Heart right ventricle (tissue), 16 donors: ENCODE measurements around the gene TNS2. TPM values are rescaled to one million over a fixed set of nuclear protein-coding genes. Genes with fewer than 3 reads are reported as not detected.

Experiments used
- ATAC-seq, 8 donors: fragments of 200-7000 bp; cut with Tn5 transposase; one replicate each; pipeline ENCODE4 v1.9.1; 2020; ENCODE audit warnings: mild to moderate bottlenecking in 8 of 8, moderate library complexity in 8 of 8, moderate number of reproducible peaks in 1 of 8
- DNase-seq, 2 donors: peaks; one replicate each; pipeline ENCODE4 v3.0.0-alpha.2; 2020
- H3K27ac ChIP-seq, 10 donors: fragments of 200-600 bp; sonication (generic) in 2 of 10; one replicate each; pipeline versions ENCODE4 v1.5.0 to v1.8.0; 2020 to 2022; ENCODE audit warnings: mild to moderate bottlenecking in 3 of 10
- H3K27me3 ChIP-seq, 7 donors: fragments of 200-600 bp; one replicate each; pipeline ENCODE4 v1.8.0; 2021 to 2022; ENCODE audit warnings: mild to moderate bottlenecking in 2 of 7
- H3K36me3 ChIP-seq, 9 donors: fragments of 200-600 bp; sonication (generic) in 1 of 9; one replicate each; pipeline versions ENCODE4 v1.5.0 to v1.8.0; 2020 to 2022; ENCODE audit warnings: mild to moderate bottlenecking in 2 of 9
- H3K4me1 ChIP-seq, 9 donors: fragments of 200-600 bp; sonication (generic) in 1 of 9; one replicate each; pipeline versions ENCODE4 v1.5.0 to v1.8.0; 2020 to 2022; ENCODE audit warnings: mild to moderate bottlenecking in 4 of 9
- H3K4me3 ChIP-seq, 10 donors: fragments of 200-600 bp; sonication (generic) in 2 of 10; one replicate each; pipeline versions ENCODE4 v1.5.0 to v1.8.0; 2020 to 2022; ENCODE audit warnings: mild to moderate bottlenecking in 7 of 10, moderate library complexity in 2 of 10
- H3K9me3 ChIP-seq, 11 donors: fragments of 200-600 bp in 10 of 11; sonication (generic) in 2 of 11; one replicate each; pipeline versions ENCODE4 v1.5.0 to v1.8.0; 2013 to 2022; ENCODE audit warnings: mild to moderate bottlenecking in 2 of 11, control low read depth in 1 of 11, moderate library complexity in 1 of 11
- WGBS, 2 donors: extraction: QIAGEN DNeasy Blood & Tissue Kit; methylation state at CpG; one replicate each; pipeline ENCODE4 v1.1.7; 2013; ENCODE audit warnings: inconsistent platforms in 1 of 2; 5-methylcytosine and 5-hydroxymethylcytosine counted together
- intact Hi-C, 10 donors: fragments of 100-400 bp; cut with DNase I; formaldehyde crosslinking; loops; one replicate each; pipeline versions ENCODE4 v1.11.1 to v1.14.2; 2022
- polyA plus RNA-seq, 2 donors: library from polyadenylated mRNA; stranded (reverse); fragments of 200-250 nt; gene quantifications; one replicate each; pipeline ENCODE4 v1.2.3, GENCODE V29; 2013
- total RNA-seq, 10 donors: library from RNA; stranded (reverse); fragmentation: NEBNext Ultra II Directional in 3 of 10; extraction: Animal tissue kit (Norgen Biotek cat#: 25700) in 3 of 10; gene quantifications; one replicate each; pipeline versions ENCODE4 v1.2.1 to v1.2.4, GENCODE V29; 2021 to 2023
- TF ChIP-seq, protein P1 (sequence below), 9 donors: fragments of 200-600 bp; sonication (generic) in 2 of 9; IDR thresholded peaks; one replicate each; pipeline versions ENCODE4 v1.5.0 to v1.8.0; 2021 to 2022; ENCODE audit warnings: antibody characterized with exemption in 9 of 9, mild to moderate bottlenecking in 5 of 9, moderate library complexity in 1 of 9
- donor health status: Arrhythmogenic right ventricular cardiomyopathy.
- donor health status: ischemic (EF 13 %, LVEDD 7.1; RV severe dilation, severe dysfunction).
- donor health status: healthy with polysubstance abuse.
- donor health status: DM: no; HTN: yes; CAD: no.
- donor health status: DM: no; HTN: no; CAD: no.
- donor health status: ischemic (EF 25% LVEDD 6.9; RV normal size, moderate dysfunction).
- donor health status: ischemic (EF 25% LVEDD 5.7; RV mildly dilated, moderate dysfunction).
- donor health status: healthy.
- donor health status: DM: yes; HTN: yes; CAD: no.
- donor health status: Ischemic cardiomyopathy.
- donor health status: ischemic (EF 35%, LVEDD 5.7; RV mildly dilated, moderate dysfunction).
- donor health status: nonischemic (EF 11% LVEDD 7.7; RV severe dilation, severe dysfunction).
- donor health status: DM: yes; HTN: yes; CAD: no.
- donor health status: PGD.
- donor health status: ischemic (EF 29% LVEDD 5.4; RV normal size, mild dysfunction).
- donor health status: nonischemic (EF 23%, LVEDD 6.1; RV moderate dilation, normal function).

Gene TNS2
- total and polyA plus RNA-seq, 12 donors: 60.6 to 364 (median 77.1) TPM

DNA sequence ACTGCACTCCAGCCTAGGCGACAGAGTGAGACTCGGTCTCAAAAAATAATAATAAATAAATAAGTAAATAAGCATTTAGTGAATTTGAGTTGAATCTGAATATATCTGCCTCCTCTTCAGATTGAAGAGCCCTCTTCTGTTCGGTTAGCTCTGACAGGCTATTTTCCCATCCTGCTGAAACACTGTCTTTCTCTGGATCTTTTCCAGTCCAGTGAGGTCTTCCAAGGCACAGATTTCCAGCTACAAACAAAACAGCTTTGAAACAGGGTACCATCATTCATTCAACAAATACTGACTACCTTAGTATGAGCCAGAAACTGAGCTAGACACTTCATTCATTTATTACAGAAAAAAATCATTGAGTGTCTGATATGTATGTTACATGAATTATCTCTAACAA lies 36.5 kb downstream of the TNS2 start:
- Histone ChIP-seq H3K27me3 (no peaks in the 10 kb centered on the region), H3K36me3 (no peaks in the 10 kb centered on the region), H3K4me3 (no peak overlapping the region), H3K9me3 (peaks cover 0 to 6% (median 0%) of the 10 kb centered on the region in 11 donors), H3K4me1 (no peaks in the 10 kb centered on the region), H3K27ac (no peak overlapping the region)
- intact Hi-C loops: no loop called here
- 82 to 86% methylated on average over 3 of the region's 3 CpGs for WGBS, 2 donors
- DNase-seq: no peak
- TF ChIP-seq, protein P1, sequence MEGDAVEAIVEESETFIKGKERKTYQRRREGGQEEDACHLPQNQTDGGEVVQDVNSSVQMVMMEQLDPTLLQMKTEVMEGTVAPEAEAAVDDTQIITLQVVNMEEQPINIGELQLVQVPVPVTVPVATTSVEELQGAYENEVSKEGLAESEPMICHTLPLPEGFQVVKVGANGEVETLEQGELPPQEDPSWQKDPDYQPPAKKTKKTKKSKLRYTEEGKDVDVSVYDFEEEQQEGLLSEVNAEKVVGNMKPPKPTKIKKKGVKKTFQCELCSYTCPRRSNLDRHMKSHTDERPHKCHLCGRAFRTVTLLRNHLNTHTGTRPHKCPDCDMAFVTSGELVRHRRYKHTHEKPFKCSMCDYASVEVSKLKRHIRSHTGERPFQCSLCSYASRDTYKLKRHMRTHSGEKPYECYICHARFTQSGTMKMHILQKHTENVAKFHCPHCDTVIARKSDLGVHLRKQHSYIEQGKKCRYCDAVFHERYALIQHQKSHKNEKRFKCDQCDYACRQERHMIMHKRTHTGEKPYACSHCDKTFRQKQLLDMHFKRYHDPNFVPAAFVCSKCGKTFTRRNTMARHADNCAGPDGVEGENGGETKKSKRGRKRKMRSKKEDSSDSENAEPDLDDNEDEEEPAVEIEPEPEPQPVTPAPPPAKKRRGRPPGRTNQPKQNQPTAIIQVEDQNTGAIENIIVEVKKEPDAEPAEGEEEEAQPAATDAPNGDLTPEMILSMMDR (IDR thresholded peaks at IDR 0.05): no peak
- no peak for ATAC-seq

DNA sequence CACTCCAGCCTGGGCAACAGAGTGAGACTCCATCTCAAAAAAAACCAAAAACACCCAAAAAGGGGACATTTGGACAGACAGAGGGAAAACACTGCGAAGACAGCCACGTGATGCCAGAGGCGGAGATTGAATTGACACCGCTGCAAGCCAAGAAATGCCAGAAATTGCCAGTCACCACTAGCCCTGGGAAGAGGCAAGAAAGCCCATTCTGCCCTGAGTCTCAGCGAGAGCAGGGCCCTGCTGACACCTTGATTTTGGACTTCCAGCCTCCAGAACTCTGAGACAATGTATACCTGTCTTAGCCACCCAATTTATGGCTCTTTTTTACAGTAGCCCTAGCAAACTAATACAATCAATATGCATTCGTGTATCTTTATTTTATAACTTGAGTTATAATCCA lies 40.2 kb downstream of the TNS2 start:
- whole genome bisulfite sequencing, 2 donors: 96% methylated on average over 6 of the region's 6 CpGs
- intact Hi-C loops: no loop called here
- ATAC-seq (no peak), DNase-seq (no peak)
- Histone ChIP-seq H3K4me1 (peaks cover 0 to 9% (median 0%) of the 10 kb centered on the region in 9 donors), H3K9me3 (no peaks in the 10 kb centered on the region), H3K4me3 (no peak overlapping the region), H3K27ac (no peak overlapping the region), H3K27me3 (no peaks in the 10 kb centered on the region), H3K36me3 (no peaks in the 10 kb centered on the region)
- TF ChIP-seq, protein P1 (IDR thresholded peaks at IDR 0.05): no peak

DNA sequence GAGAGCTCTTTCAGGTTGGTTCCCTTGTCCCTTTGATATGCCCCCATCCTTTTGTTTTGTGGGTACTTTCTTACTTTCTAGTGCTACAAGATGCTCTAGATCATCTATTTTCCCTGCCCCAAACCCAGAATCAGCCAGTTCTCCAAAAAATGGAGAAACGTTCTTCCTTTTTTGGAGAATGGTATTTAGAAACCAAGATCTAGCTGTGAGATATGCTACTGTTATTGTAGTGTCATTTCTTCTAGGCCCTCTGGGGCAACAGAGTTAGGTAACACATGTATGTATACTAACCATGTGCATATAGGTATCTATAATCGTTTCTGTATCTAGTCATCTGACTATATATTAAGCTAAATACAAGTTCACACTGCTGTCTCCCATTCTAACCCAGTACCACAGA lies 40.7 kb downstream of the TNS2 start:
- peaks cover 0 to 9% (median 0%) of the 10 kb centered on the region in 9 donors for H3K4me1 ChIP-seq
- TF ChIP-seq, protein P1 (IDR thresholded peaks at IDR 0.05): no peak
- H3K36me3 ChIP-seq: no peaks in the 10 kb centered on the region
- DNase-seq (no peak), ATAC-seq (no peak)
- no peaks in the 10 kb centered on the region for H3K27me3 ChIP-seq
- intact Hi-C loops: no loop called here
- WGBS, 2 donors: 77 to 84% methylated on average over 2 of the region's 2 CpGs
- H3K27ac ChIP-seq: no peak overlapping the region
- H3K4me3 ChIP-seq: no peak overlapping the region
- H3K9me3 ChIP-seq: no peaks in the 10 kb centered on the region

DNA sequence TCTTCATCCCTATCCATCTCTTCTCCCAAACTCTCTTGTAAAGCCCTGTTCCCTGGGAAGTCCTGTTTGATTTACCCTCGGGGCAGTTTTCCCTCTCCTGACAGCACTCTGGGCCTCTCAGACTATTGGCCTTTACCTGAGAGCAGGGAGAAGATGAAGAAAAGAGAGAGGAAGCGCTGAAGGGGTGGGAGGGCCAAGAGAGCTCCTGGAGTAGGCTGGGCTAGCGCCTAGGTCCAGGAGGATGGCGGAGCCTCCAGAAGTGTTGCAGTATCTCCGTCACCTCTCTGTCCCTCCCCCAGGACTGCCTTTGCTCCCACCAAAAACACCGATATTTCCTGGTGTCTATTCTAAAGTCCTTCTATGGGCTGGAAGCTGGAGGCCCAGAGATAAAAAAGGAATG lies 41.9 kb downstream of the TNS2 start:
- intact Hi-C loops: no loop called here
- H3K27ac ChIP-seq: no peak overlapping the region
- peaks cover 2 to 19% (median 12%) of the 10 kb centered on the region in 9 donors for H3K4me1 ChIP-seq
- no peaks in the 10 kb centered on the region for H3K9me3 ChIP-seq
- TF ChIP-seq, protein P1 (IDR thresholded peaks at IDR 0.05): no peak
- H3K4me3 ChIP-seq: no peak overlapping the region
- WGBS, 2 donors: 82 to 86% methylated on average over 6 of the region's 6 CpGs
- no peaks in the 10 kb centered on the region for H3K36me3 ChIP-seq
- ATAC-seq (no peak), DNase-seq (no peak)
- H3K27me3 ChIP-seq: no peaks in the 10 kb centered on the region
